Keratinocyte (primary cell): ENCODE measurements around the gene XPO1. TPM values are rescaled to one million over a fixed set of nuclear protein-coding genes. Genes with fewer than 3 reads are reported as not detected.

Experiments used
- DNase-seq: peaks from one replicate; pipeline ENCODE4 v3.0.0-alpha.2; 2011; ENCODE audit warnings: low read depth, missing footprints, low spot score
- FAIRE-seq: peaks from 2 replicates; lab custom pipeline; 2011; peaks lifted over from hg19 to GRCh38; lab: Jason Lieb, UNC
- H2AFZ ChIP-seq: 2 replicates; pipeline ENCODE4 v1.6.0; 2012; ENCODE audit warnings: low read length, control low read depth, inconsistent platforms; ENCODE audit not compliant: control insufficient read depth
- H3K27ac ChIP-seq: 2 replicates; pipeline ENCODE4 v1.5.1; 2011; ENCODE audit warnings: low read length; ENCODE audit not compliant: control insufficient read depth, insufficient read depth
- H3K27me3 ChIP-seq: 3 replicates; pipeline ENCODE4 v1.6.0; 2011; ENCODE audit warnings: low read length; ENCODE audit not compliant: control insufficient read depth, insufficient read depth; ENCODE audit errors: extremely low read depth
- H3K36me3 ChIP-seq, 2 experiments: 2 replicates in 1 of 2; 3 replicates in 1 of 2; pipeline ENCODE4 v1.5.1; 2011; ENCODE audit warnings: low read length in 2 of 2, mild to moderate bottlenecking in 1 of 2; ENCODE audit not compliant: control insufficient read depth in 2 of 2, insufficient read depth in 2 of 2; ENCODE audit errors: extremely low read depth in 1 of 2
- H3K4me1 ChIP-seq: 3 replicates; pipeline ENCODE4 v1.5.1; 2011; ENCODE audit warnings: low read length; ENCODE audit not compliant: control insufficient read depth, insufficient read depth; ENCODE audit errors: extremely low read depth
- H3K4me2 ChIP-seq: 3 replicates; pipeline ENCODE4 v1.6.0; 2011; ENCODE audit warnings: low read depth, low read length; ENCODE audit not compliant: control insufficient read depth, insufficient read depth; ENCODE audit errors: extremely low read depth
- H3K4me3 ChIP-seq, 3 experiments: fragments of 200-600 bp in 1 of 3; sonication (generic) in 1 of 3; 2 replicates in 2 of 3; 3 replicates in 1 of 3; pipeline ENCODE4 v1.5.1; 2011 to 2016; ENCODE audit warnings: low read length in 3 of 3, mild to moderate bottlenecking in 3 of 3, control low read depth in 2 of 3, inconsistent platforms in 1 of 3, low read depth in 1 of 3, mixed read lengths in 1 of 3, mixed run types in 1 of 3, moderate library complexity in 1 of 3; ENCODE audit not compliant: control insufficient read depth in 2 of 3, insufficient read depth in 2 of 3; ENCODE audit errors: extremely low read depth in 1 of 3
- H3K79me2 ChIP-seq: 2 replicates; pipeline ENCODE4 v1.6.0; 2012; ENCODE audit warnings: low read length; ENCODE audit not compliant: control insufficient read depth, insufficient read depth
- H3K9ac ChIP-seq: 3 replicates; pipeline ENCODE4 v1.6.0; 2011; ENCODE audit warnings: low read length; ENCODE audit not compliant: control insufficient read depth, insufficient read depth; ENCODE audit errors: extremely low read depth
- H3K9me1 ChIP-seq: 3 replicates; pipeline ENCODE4 v1.6.0; 2011; ENCODE audit warnings: low read length; ENCODE audit not compliant: control insufficient read depth, insufficient read depth; ENCODE audit errors: extremely low read depth
- H3K9me3 ChIP-seq: 2 replicates; pipeline ENCODE4 v1.5.1; 2012; ENCODE audit warnings: low read depth, low read length; ENCODE audit not compliant: control insufficient read depth
- H4K20me1 ChIP-seq: 3 replicates; pipeline ENCODE4 v1.6.0; 2011; ENCODE audit warnings: low read length; ENCODE audit not compliant: control insufficient read depth, insufficient read depth; ENCODE audit errors: extremely low read depth
- CTCF ChIP-seq, 3 experiments: IDR thresholded peaks in 1 of 3; conservative IDR thresholded peaks in 1 of 3; optimal IDR thresholded peaks in 1 of 3; 2 replicates in 2 of 3; 3 replicates in 1 of 3; pipeline versions ENCODE3 to v1.5.1; 2011; ENCODE audit warnings: low read length in 3 of 3, mild to moderate bottlenecking in 3 of 3, moderate library complexity in 2 of 3, control low read depth in 1 of 3, inconsistent platforms in 1 of 3; ENCODE audit not compliant: insufficient read depth in 2 of 3; ENCODE audit errors: extremely low read depth in 1 of 3
- EZH2 ChIP-seq: IDR thresholded peaks from one replicate; pipeline ENCODE4 v1.6.1; 2012; ENCODE audit warnings: inconsistent platforms, mild to moderate bottlenecking, low read length, moderate library complexity
- dilution Hi-C: fragments of 300-500 bp; cut with MboI; formaldehyde crosslinking; loops from one replicate; pipeline ENCODE4 v1.7.0; 2020; ENCODE audit warnings: low sequenced_read_pairs; ENCODE audit not compliant: extremely low pct_ligation_motif_present
- polyA plus RNA-seq, 5 experiments: library from polyadenylated mRNA; depleted of rRNA in 3 of 5; stranded (reverse) in 3 of 5; stranded (forward) in 1 of 5; unstranded in 1 of 5; fragments of >200 nt; gene quantifications; 1 replicate in 1 of 5; 2 replicates in 3 of 5; 3 replicates in 1 of 5; pipeline versions ENCODE4 v1.2.1 to v1.2.3, GENCODE V29; 2011 to 2012; ENCODE audit warnings: missing spikeins in 2 of 5, low read depth in 1 of 5, low replicate concordance in 1 of 5

The XPO1 gene
- polyA plus RNA-seq, 1 donor (not counting 4 experiments of a cell fraction or from before 2014, with no cell fraction given) = 144 TPM

- peaks cover 27% of the 10 kb centered on the region for H4K20me1 ChIP-seq
- no peaks in the 10 kb centered on the region for H3K9me3 ChIP-seq
- no peak for TF ChIP-seq EZH2
- TF ChIP-seq CTCF (optimal IDR thresholded peaks at IDR 0.05 in 1 of 3, IDR thresholded peaks at IDR 0.05 in 1 of 3, conservative IDR thresholded peaks at IDR 0.05 in 1 of 3; ENCODE audit: extremely low read depth in 1 of 3, insufficient read depth in 2 of 3, low read length in 3 of 3) = no peak
- peaks cover 2% of the 10 kb centered on the region for H3K9me1 ChIP-seq
- DNase-seq = no peak
- dilution Hi-C loops = no loop called here
- FAIRE-seq = no peak
- H3K4me3 ChIP-seq = no peak overlapping the region
- no peak overlapping the region for H3K9ac ChIP-seq
- H3K36me3 ChIP-seq = no peaks in the 10 kb centered on the region
- no peaks in the 10 kb centered on the region for H3K27me3 ChIP-seq
- no peaks in the 10 kb centered on the region for H3K4me1 ChIP-seq
- no peak overlapping the region for H3K4me2 ChIP-seq
- no peak overlapping the region for H2AFZ ChIP-seq
- no peak overlapping the region for H3K27ac ChIP-seq
- H3K79me2 ChIP-seq = peaks cover 98% of the 10 kb centered on the region
Observed at GRCh38 chr2:61435291-61435690, 102.9 kb downstream of the XPO1 start.

- H2AFZ ChIP-seq = no peak overlapping the region
Observed at GRCh38 chr2:61434314-61434713, 103.8 kb downstream of the XPO1 start.

More at GRCh38 chr2:61434314-61434713, 103.8 kb downstream of the XPO1 start:
- TF ChIP-seq CTCF (optimal IDR thresholded peaks at IDR 0.05 in 1 of 3, IDR thresholded peaks at IDR 0.05 in 1 of 3, conservative IDR thresholded peaks at IDR 0.05 in 1 of 3; ENCODE audit: extremely low read depth in 1 of 3, insufficient read depth in 2 of 3, low read length in 3 of 3) (no peak), EZH2 (no peak)
- Histone ChIP-seq H3K79me2 (peaks cover 97% of the 10 kb centered on the region), H4K20me1 (peaks cover 23% of the 10 kb centered on the region), H3K36me3 (no peaks in the 10 kb centered on the region), H3K4me2 (no peak overlapping the region), H3K9me3 (no peaks in the 10 kb centered on the region), H3K9me1 (no peaks in the 10 kb centered on the region), H3K9ac (no peak overlapping the region), H3K4me3 (no peak overlapping the region), H3K27me3 (no peaks in the 10 kb centered on the region), H3K4me1 (no peaks in the 10 kb centered on the region), H3K27ac (no peak overlapping the region)
- no peak for DNase-seq
- dilution Hi-C loops = no loop called here
- FAIRE-seq = no peak
